ENCODE measurements around the gene FGGY. TPM values are rescaled to one million over a fixed set of nuclear protein-coding genes. Genes with fewer than 3 reads are reported as not detected.

The FGGY gene
- total RNA-seq, 1 experiment from 2014 or later: 4.7 TPM

DNA sequence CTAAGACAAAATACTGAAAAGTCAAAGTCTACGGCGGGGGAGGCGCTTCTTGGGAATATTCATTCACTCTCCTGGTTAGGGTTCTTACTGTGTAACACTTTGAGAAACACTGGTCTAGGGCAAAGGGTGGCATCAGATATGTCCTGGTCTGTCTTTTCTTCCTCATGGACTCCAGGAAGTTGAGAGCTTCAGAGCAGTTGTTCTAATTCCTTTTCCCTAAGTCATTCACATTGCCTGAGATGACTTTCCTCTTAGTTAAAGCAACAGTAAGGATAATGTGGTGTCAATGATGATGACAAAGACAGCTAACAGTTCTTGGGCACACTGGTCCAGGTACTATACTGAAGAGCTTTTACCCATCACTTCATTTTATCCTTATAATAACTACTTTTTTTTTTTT is 27.0 kb downstream of the FGGY start:
- no peaks in the 10 kb centered on the region for H3K27me3 ChIP-seq (ENCODE audit: low read length)
- H3K27ac ChIP-seq (ENCODE audit: low read length): no peak overlapping the region
- no peaks in the 10 kb centered on the region for H3K9me3 ChIP-seq (ENCODE audit: low read length)
- H3K9me2 ChIP-seq (replicated peaks; ENCODE audit: insufficient read depth, low read length): no peaks in the 10 kb centered on the region
- H3K4me3 ChIP-seq (ENCODE audit: low read length): no peak overlapping the region
- H3K4me1 ChIP-seq (ENCODE audit: low read length): no peaks in the 10 kb centered on the region
- H3K4me2 ChIP-seq (ENCODE audit: low read depth, low read length, poor library complexity, severe bottlenecking): no peak overlapping the region
- H3K36me3 ChIP-seq (ENCODE audit: insufficient read depth, low read length): no peaks in the 10 kb centered on the region
- H3K79me2 ChIP-seq (ENCODE audit: low read length): no peaks in the 10 kb centered on the region
- no peak for DNase-seq
- no peaks in the 10 kb centered on the region for H4K20me1 ChIP-seq (ENCODE audit: insufficient read depth, low read depth, low read length)
- H2AFZ ChIP-seq (ENCODE audit: low read length): no peak overlapping the region
- H3K9ac ChIP-seq (ENCODE audit: low read length): no peak overlapping the region

- Histone ChIP-seq H3K4me1 (ENCODE audit: low read length) (no peaks in the 10 kb centered on the region), H3K27ac (ENCODE audit: low read length) (no peak overlapping the region), H3K79me2 (ENCODE audit: low read length) (no peaks in the 10 kb centered on the region), H3K4me3 (ENCODE audit: low read length) (no peak overlapping the region), H3K4me2 (ENCODE audit: low read depth, low read length, poor library complexity, severe bottlenecking) (no peak overlapping the region), H3K9me3 (ENCODE audit: low read length) (no peaks in the 10 kb centered on the region), H3K36me3 (ENCODE audit: insufficient read depth, low read length) (no peaks in the 10 kb centered on the region), H3K27me3 (ENCODE audit: low read length) (no peaks in the 10 kb centered on the region), H3K9me2 (replicated peaks; ENCODE audit: insufficient read depth, low read length) (no peaks in the 10 kb centered on the region), H4K20me1 (ENCODE audit: insufficient read depth, low read depth, low read length) (no peaks in the 10 kb centered on the region), H2AFZ (ENCODE audit: low read length) (no peak overlapping the region), H3K9ac (ENCODE audit: low read length) (no peak overlapping the region)
- no peak for DNase-seq
Measured at GRCh38 chr1:59328353-59328752, 31.5 kb downstream of the FGGY start.

DNA sequence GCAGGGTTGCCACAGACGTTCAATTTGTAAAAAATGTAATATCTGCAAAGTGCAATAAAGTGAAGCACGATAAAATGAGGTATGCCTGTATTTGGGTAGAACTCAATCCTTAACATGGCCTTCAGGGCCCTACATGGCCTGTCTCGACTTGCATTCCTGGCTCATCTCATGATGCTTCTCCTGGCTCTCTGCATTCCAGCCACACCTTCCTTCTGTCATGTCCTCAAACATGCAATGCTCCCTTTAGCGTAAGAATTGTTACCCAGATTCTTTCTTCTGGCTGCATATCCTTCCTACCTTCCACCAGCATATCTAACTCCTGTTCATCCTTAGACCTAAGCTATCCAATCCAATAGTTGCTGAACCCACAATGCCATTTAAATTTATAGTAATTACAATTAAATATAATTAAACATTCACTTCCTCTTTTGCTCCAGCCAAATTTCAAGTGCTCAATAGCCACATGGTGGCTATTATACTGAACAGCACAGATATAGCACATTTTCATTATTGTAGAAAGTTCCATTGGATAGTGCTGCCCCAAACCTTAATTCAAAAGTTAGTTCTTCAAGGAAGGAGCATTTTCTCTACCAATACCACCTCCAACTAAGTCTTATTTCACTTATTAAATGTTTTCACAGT is 32.6 kb downstream of the FGGY start:
- Histone ChIP-seq H3K4me3 (ENCODE audit: low read length) (no peak overlapping the region), H3K9me2 (replicated peaks; ENCODE audit: insufficient read depth, low read length) (no peaks in the 10 kb centered on the region), H3K9ac (ENCODE audit: low read length) (no peak overlapping the region), H3K27ac (ENCODE audit: low read length) (no peak overlapping the region), H3K27me3 (ENCODE audit: low read length) (no peaks in the 10 kb centered on the region), H3K4me1 (ENCODE audit: low read length) (no peaks in the 10 kb centered on the region), H3K4me2 (ENCODE audit: low read depth, low read length, poor library complexity, severe bottlenecking) (no peak overlapping the region), H3K36me3 (ENCODE audit: insufficient read depth, low read length) (no peaks in the 10 kb centered on the region), H4K20me1 (ENCODE audit: insufficient read depth, low read depth, low read length) (no peaks in the 10 kb centered on the region), H3K79me2 (ENCODE audit: low read length) (no peaks in the 10 kb centered on the region), H3K9me3 (ENCODE audit: low read length) (no peaks in the 10 kb centered on the region), H2AFZ (ENCODE audit: low read length) (no peak overlapping the region)
- no peak for DNase-seq

- no peak overlapping the region for H3K9ac ChIP-seq (ENCODE audit: low read length)
- no peak overlapping the region for H3K27ac ChIP-seq (ENCODE audit: low read length)
- no peak for DNase-seq
- H3K4me3 ChIP-seq (ENCODE audit: low read length): no peak overlapping the region
- no peaks in the 10 kb centered on the region for H3K27me3 ChIP-seq (ENCODE audit: low read length)
- H4K20me1 ChIP-seq (ENCODE audit: insufficient read depth, low read depth, low read length): no peaks in the 10 kb centered on the region
- no peaks in the 10 kb centered on the region for H3K4me1 ChIP-seq (ENCODE audit: low read length)
- no peaks in the 10 kb centered on the region for H3K36me3 ChIP-seq (ENCODE audit: insufficient read depth, low read length)
- no peak overlapping the region for H3K4me2 ChIP-seq (ENCODE audit: low read depth, low read length, poor library complexity, severe bottlenecking)
- no peaks in the 10 kb centered on the region for H3K9me2 ChIP-seq (replicated peaks; ENCODE audit: insufficient read depth, low read length)
- H3K9me3 ChIP-seq (ENCODE audit: low read length): no peaks in the 10 kb centered on the region
- no peak overlapping the region for H2AFZ ChIP-seq (ENCODE audit: low read length)
- H3K79me2 ChIP-seq (ENCODE audit: low read length): no peaks in the 10 kb centered on the region
Measured at GRCh38 chr1:59331686-59332620, 35.1 kb downstream of the FGGY start.

DNA sequence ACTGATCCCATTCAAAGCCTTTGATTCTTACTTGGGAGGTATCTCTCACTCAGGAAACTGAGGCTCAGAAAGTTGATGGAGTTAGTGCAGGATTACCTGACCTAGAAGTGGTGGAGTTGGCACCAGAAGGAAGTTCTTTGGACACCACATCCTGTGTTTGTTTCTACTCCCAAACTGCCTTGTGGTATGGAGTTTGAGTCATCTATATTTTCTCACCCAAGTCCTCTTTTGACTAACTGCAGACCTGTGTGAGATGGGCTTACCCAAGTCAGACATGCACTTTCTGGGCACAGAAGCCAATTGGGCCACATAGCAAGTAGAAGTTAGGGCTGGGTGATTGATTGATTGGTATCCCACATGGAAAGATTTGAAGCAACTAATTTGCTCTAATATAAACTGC is 36.1 kb downstream of the FGGY start:
- Histone ChIP-seq H3K9ac (ENCODE audit: low read length) (no peak overlapping the region), H2AFZ (ENCODE audit: low read length) (no peak overlapping the region), H3K4me3 (ENCODE audit: low read length) (no peak overlapping the region), H4K20me1 (ENCODE audit: insufficient read depth, low read depth, low read length) (no peaks in the 10 kb centered on the region), H3K4me2 (ENCODE audit: low read depth, low read length, poor library complexity, severe bottlenecking) (no peak overlapping the region), H3K27me3 (ENCODE audit: low read length) (no peaks in the 10 kb centered on the region), H3K36me3 (ENCODE audit: insufficient read depth, low read length) (no peaks in the 10 kb centered on the region), H3K9me2 (replicated peaks; ENCODE audit: insufficient read depth, low read length) (no peaks in the 10 kb centered on the region), H3K9me3 (ENCODE audit: low read length) (no peaks in the 10 kb centered on the region), H3K79me2 (ENCODE audit: low read length) (no peaks in the 10 kb centered on the region), H3K27ac (ENCODE audit: low read length) (no peak overlapping the region), H3K4me1 (ENCODE audit: low read length) (no peaks in the 10 kb centered on the region)
- DNase-seq: no peak

GRCh38 chr1:59333626-59334277 is 36.9 kb downstream of the FGGY start:
- H3K79me2 ChIP-seq (ENCODE audit: low read length): no peaks in the 10 kb centered on the region
- H4K20me1 ChIP-seq (ENCODE audit: insufficient read depth, low read depth, low read length): no peaks in the 10 kb centered on the region
- no peaks in the 10 kb centered on the region for H3K9me2 ChIP-seq (replicated peaks; ENCODE audit: insufficient read depth, low read length)
- no peak overlapping the region for H3K27ac ChIP-seq (ENCODE audit: low read length)
- no peak overlapping the region for H2AFZ ChIP-seq (ENCODE audit: low read length)
- H3K36me3 ChIP-seq (ENCODE audit: insufficient read depth, low read length): no peaks in the 10 kb centered on the region
- H3K9ac ChIP-seq (ENCODE audit: low read length): no peak overlapping the region
- no peaks in the 10 kb centered on the region for H3K9me3 ChIP-seq (ENCODE audit: low read length)
- no peak for DNase-seq
- no peaks in the 10 kb centered on the region for H3K27me3 ChIP-seq (ENCODE audit: low read length)
- no peak overlapping the region for H3K4me3 ChIP-seq (ENCODE audit: low read length)
- no peaks in the 10 kb centered on the region for H3K4me1 ChIP-seq (ENCODE audit: low read length)
- no peak overlapping the region for H3K4me2 ChIP-seq (ENCODE audit: low read depth, low read length, poor library complexity, severe bottlenecking)

DNA sequence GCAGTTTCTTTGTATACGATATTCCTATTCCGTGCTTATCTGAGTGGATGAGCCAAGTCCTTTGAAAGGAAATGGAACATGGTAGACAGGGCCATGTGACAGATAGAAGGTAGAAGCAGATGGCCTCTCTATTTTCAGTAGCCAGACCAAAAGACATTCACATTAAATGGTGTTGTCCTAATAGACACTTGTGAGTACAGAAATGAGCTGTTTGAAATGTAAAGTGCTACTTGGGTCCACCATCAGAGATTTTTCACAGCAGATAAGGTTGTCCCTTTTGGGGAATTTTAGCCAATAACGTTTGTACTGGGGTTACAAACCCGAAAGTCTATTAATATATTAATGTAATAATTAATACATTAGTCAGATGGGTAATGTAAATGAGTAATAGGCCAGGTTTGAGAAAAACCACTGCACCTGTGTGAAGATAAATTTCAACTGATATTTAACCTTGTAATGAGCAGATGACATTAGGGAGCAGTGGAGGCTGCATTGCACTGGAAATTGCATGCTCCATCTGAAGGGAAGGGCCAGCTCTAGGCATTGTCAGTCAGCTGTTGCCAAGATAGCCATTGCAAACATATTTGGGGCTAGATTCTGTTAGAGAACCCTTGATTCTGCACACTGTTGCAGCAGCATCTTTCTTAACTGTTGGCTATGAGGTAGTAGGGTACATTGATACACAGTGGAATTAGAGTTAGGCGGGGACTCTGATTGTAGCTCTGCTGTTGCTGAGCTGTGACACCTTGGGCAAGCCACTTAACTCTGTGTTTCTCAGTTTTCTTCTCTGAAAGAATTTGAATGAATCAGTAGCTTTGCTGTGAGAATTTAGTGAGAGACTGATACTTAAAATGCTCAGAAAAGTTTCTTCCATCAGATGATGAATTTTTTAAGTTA is 43.8 kb downstream of the FGGY start:
- Histone ChIP-seq H3K9ac (ENCODE audit: low read length) (no peak overlapping the region), H3K4me2 (ENCODE audit: low read depth, low read length, poor library complexity, severe bottlenecking) (no peak overlapping the region), H3K27ac (ENCODE audit: low read length) (no peak overlapping the region), H4K20me1 (ENCODE audit: insufficient read depth, low read depth, low read length) (no peaks in the 10 kb centered on the region), H2AFZ (ENCODE audit: low read length) (no peak overlapping the region), H3K9me2 (replicated peaks; ENCODE audit: insufficient read depth, low read length) (no peaks in the 10 kb centered on the region), H3K4me3 (ENCODE audit: low read length) (no peak overlapping the region), H3K27me3 (ENCODE audit: low read length) (no peaks in the 10 kb centered on the region), H3K4me1 (ENCODE audit: low read length) (no peaks in the 10 kb centered on the region), H3K79me2 (ENCODE audit: low read length) (no peaks in the 10 kb centered on the region), H3K36me3 (ENCODE audit: insufficient read depth, low read length) (no peaks in the 10 kb centered on the region), H3K9me3 (ENCODE audit: low read length) (no peaks in the 10 kb centered on the region)
- no peak for DNase-seq
